Osteoblast (primary cell): ENCODE data around the gene SPHK2. TPM values are rescaled to one million over a fixed set of nuclear protein-coding genes. Genes with fewer than 3 reads are reported as not detected.

ENCODE experiments used
- DNase-seq: peaks from one replicate; pipeline ENCODE4 v3.0.0; 2011; ENCODE audit warnings: low spot score, mixed read lengths; ENCODE audit not compliant: insufficient read length; ENCODE audit errors: missing footprints
- H2AFZ ChIP-seq: 2 replicates; pipeline ENCODE4 v1.6.0; 2011; ENCODE audit warnings: mild to moderate bottlenecking, low read length
- H3K27ac ChIP-seq: 2 replicates; pipeline ENCODE4 v1.5.1; 2011; ENCODE audit warnings: mild to moderate bottlenecking, low read depth, low read length, moderate library complexity
- H3K27me3 ChIP-seq: 2 replicates; pipeline ENCODE4 v1.6.0; 2012; ENCODE audit warnings: mild to moderate bottlenecking, control low read depth, inconsistent platforms, low read length, moderate library complexity; ENCODE audit not compliant: insufficient read depth
- H3K36me3 ChIP-seq: 2 replicates; pipeline ENCODE4 v1.5.1; 2011; ENCODE audit warnings: mild to moderate bottlenecking, low read length, control low read depth, moderate library complexity; ENCODE audit not compliant: insufficient read depth
- H3K4me1 ChIP-seq: 2 replicates; pipeline ENCODE4 v1.5.1; 2011; ENCODE audit warnings: mild to moderate bottlenecking, low read length, control low read depth, moderate library complexity; ENCODE audit not compliant: insufficient read depth
- H3K4me2 ChIP-seq: 2 replicates; pipeline ENCODE4 v1.6.0; 2011; ENCODE audit warnings: mild to moderate bottlenecking, low read length; ENCODE audit not compliant: insufficient read depth
- H3K4me3 ChIP-seq: fragments of 200-600 bp; sonication (generic); 3 replicates; pipeline ENCODE4 v1.5.1; 2012; ENCODE audit warnings: mild to moderate bottlenecking, low read length, inconsistent platforms; ENCODE audit not compliant: insufficient read depth
- H3K79me2 ChIP-seq: 2 replicates; pipeline ENCODE4 v1.6.0; 2012; ENCODE audit warnings: mild to moderate bottlenecking, low read length, control low read depth, inconsistent platforms; ENCODE audit not compliant: insufficient read depth
- H3K9me3 ChIP-seq: 2 replicates; pipeline ENCODE4 v1.5.1; 2011; ENCODE audit warnings: low read depth, low read length, control low read depth
- H4K20me1 ChIP-seq: 2 replicates; pipeline ENCODE4 v1.6.0; 2012; ENCODE audit warnings: mild to moderate bottlenecking, low read length, control low read depth; ENCODE audit not compliant: insufficient read depth
- CTCF ChIP-seq: IDR thresholded peaks from 2 replicates; pipeline ENCODE4 v1.5.1; 2011; ENCODE audit warnings: mild to moderate bottlenecking, low read depth, low read length, moderate library complexity; ENCODE audit errors: extremely low read depth
- total RNA-seq: library from RNA; depleted of rRNA; stranded (reverse); fragments of >200 nt; gene quantifications from 2 replicates; pipeline ENCODE4 v1.2.3, GENCODE V29; 2012

The SPHK2 gene
- total RNA-seq, 1 donor = 13.0 TPM

- DNase-seq = no peak
- Histone ChIP-seq H3K79me2 (peaks cover 48% of the 10 kb centered on the region), H3K9me3 (no peaks in the 10 kb centered on the region), H3K36me3 (peaks cover 35% of the 10 kb centered on the region), H2AFZ (no peak overlapping the region), H4K20me1 (peaks cover 41% of the 10 kb centered on the region), H3K27me3 (no peaks in the 10 kb centered on the region), H3K4me3 (peak overlapping the region; percentile 100), H3K4me2 (peak overlapping the region; percentile 81), H3K4me1 (peaks cover 22% of the 10 kb centered on the region), H3K27ac (no peak overlapping the region)
- TF ChIP-seq CTCF = no peak
Measured at GRCh38 chr19:48616491-48617056, 2.7 kb upstream of the SPHK2 start.

- Histone ChIP-seq H3K4me1 (peaks cover 22% of the 10 kb centered on the region), H3K4me3 (peak overlapping the region; percentile 100), H3K79me2 (peaks cover 48% of the 10 kb centered on the region), H3K36me3 (peaks cover 35% of the 10 kb centered on the region), H4K20me1 (peaks cover 41% of the 10 kb centered on the region), H2AFZ (no peak overlapping the region), H3K4me2 (peak overlapping the region; percentile 81), H3K27ac (peak overlapping the region; percentile 93), H3K9me3 (no peaks in the 10 kb centered on the region), H3K27me3 (no peaks in the 10 kb centered on the region)
- DNase-seq = peak; percentile 88
- TF ChIP-seq CTCF = peak; percentile 13
Measured at GRCh38 chr19:48617146-48617937, 2.0 kb upstream of the SPHK2 start.

- peak; percentile 83 for DNase-seq
- peak overlapping the region; percentile 83 for H2AFZ ChIP-seq
- H3K79me2 ChIP-seq = peaks cover 48% of the 10 kb centered on the region
- peaks cover 24% of the 10 kb centered on the region for H3K4me1 ChIP-seq
- peaks cover 41% of the 10 kb centered on the region for H4K20me1 ChIP-seq
- no peak for TF ChIP-seq CTCF
- H3K36me3 ChIP-seq = peaks cover 35% of the 10 kb centered on the region
- peak overlapping the region; percentile 81 for H3K4me2 ChIP-seq
- no peaks in the 10 kb centered on the region for H3K27me3 ChIP-seq
- H3K27ac ChIP-seq = peak overlapping the region; percentile 93
- peak overlapping the region; percentile 100 for H3K4me3 ChIP-seq
- no peaks in the 10 kb centered on the region for H3K9me3 ChIP-seq
Measured at GRCh38 chr19:48618278-48618915, 909 bp upstream of the SPHK2 start.
